H1 (cell line): Measurements from ENCODE around the gene TMEM266. TPM values are rescaled to one million over a fixed set of nuclear protein-coding genes. Genes with fewer than 3 reads are reported as not detected.

Source experiments
- CTCF ChIA-PET: fragments of 300-600 bp; sonication (Branson Sonifier 250); formaldehyde crosslinking; loops from one replicate; lab custom pipeline; 2021; ENCODE audit not compliant: partially characterized antibody; lab: Charles Lee
- POLR2A ChIA-PET: fragments of 300-600 bp; sonication (Branson Sonifier 250); formaldehyde crosslinking; loops from one replicate; lab custom pipeline; 2021; ENCODE audit warnings: inconsistent platforms; ENCODE audit not compliant: partially characterized antibody; lab: Charles Lee
- DNase-seq, 2 experiments: peaks; one replicate each; pipeline versions ENCODE4 v3.0.0 to v3.0.0-alpha.2; 2010 to 2022; ENCODE audit warnings: low spot score in 2 of 2, low read depth in 1 of 2, mixed read lengths in 1 of 2
- FAIRE-seq: peaks from 2 replicates; lab custom pipeline; 2011; peaks lifted over from hg19 to GRCh38; lab: Jason Lieb, UNC
- H2AFZ ChIP-seq: 2 replicates; pipeline ENCODE4 v1.8.1; 2012; ENCODE audit warnings: low read length, inconsistent platforms
- H2AK5ac ChIP-seq: 2 replicates; pipeline ENCODE4 v1.6.1; 2013; ENCODE audit warnings: low read depth, low read length
- H2BK120ac ChIP-seq: replicated peaks from 2 replicates; pipeline ENCODE3; 2013; ENCODE audit warnings: low read depth, low read length, inconsistent platforms
- H2BK12ac ChIP-seq: 2 replicates; pipeline ENCODE4 v1.6.1; 2013; ENCODE audit warnings: low read depth, low read length
- H2BK15ac ChIP-seq: 2 replicates; pipeline ENCODE4 v1.6.1; 2013; ENCODE audit warnings: low read length
- H2BK20ac ChIP-seq: 2 replicates; pipeline ENCODE4 v1.6.1; 2013; ENCODE audit warnings: low read length
- H2BK5ac ChIP-seq: 2 replicates; pipeline ENCODE4 v1.6.1; 2013; ENCODE audit warnings: low read depth, low read length
- H3K14ac ChIP-seq: 2 replicates; pipeline ENCODE4 v1.6.1; 2013; ENCODE audit warnings: inconsistent platforms; ENCODE audit not compliant: insufficient read length
- H3K18ac ChIP-seq: 2 replicates; pipeline ENCODE4 v1.6.1; 2013; ENCODE audit warnings: low read length; ENCODE audit errors: extremely low read depth
- H3K23ac ChIP-seq: 2 replicates; pipeline ENCODE4 v1.6.1; 2013; ENCODE audit warnings: inconsistent platforms; ENCODE audit not compliant: insufficient read length
- H3K23me2 ChIP-seq: 2 replicates; pipeline ENCODE4 v1.6.1; 2013; ENCODE audit warnings: low read depth, low read length
- H3K27ac ChIP-seq: 2 replicates; pipeline ENCODE4 v1.6.1; 2011; ENCODE audit warnings: low read depth, low read length, inconsistent platforms
- H3K27me3 ChIP-seq, 4 experiments: replicated peaks in 1 of 4; 1 replicate in 1 of 4; 2 replicates in 3 of 4; pipeline versions ENCODE4 v1.6.1 to v1.8.1; 2011 to 2013; ENCODE audit warnings: low read length in 3 of 4, mild to moderate bottlenecking in 3 of 4, inconsistent platforms in 2 of 4, mixed read lengths in 2 of 4, moderate library complexity in 1 of 4; ENCODE audit not compliant: control insufficient read depth in 3 of 4, insufficient read depth in 3 of 4; ENCODE audit errors: extremely low read depth in 1 of 4
- H3K36me3 ChIP-seq, 4 experiments: 2 replicates each; pipeline versions ENCODE4 v1.6.1 to v1.8.1; 2011 to 2013; ENCODE audit warnings: mild to moderate bottlenecking in 4 of 4, low read length in 3 of 4, moderate library complexity in 2 of 4, control low read depth in 1 of 4, inconsistent platforms in 1 of 4; ENCODE audit not compliant: insufficient read depth in 4 of 4, control insufficient read depth in 2 of 4
- H3K4ac ChIP-seq: replicated peaks from 2 replicates; pipeline ENCODE3; 2013; ENCODE audit warnings: low read length, low read depth, mixed read lengths, inconsistent platforms; ENCODE audit not compliant: insufficient read length
- H3K4me1 ChIP-seq, 4 experiments: replicated peaks in 1 of 4; 1 replicate in 1 of 4; 2 replicates in 3 of 4; pipeline versions ENCODE4 v1.6.1 to v1.8.1; 2011 to 2013; ENCODE audit warnings: low read length in 3 of 4, inconsistent platforms in 2 of 4, mixed read lengths in 1 of 4; ENCODE audit not compliant: insufficient read depth in 4 of 4, control insufficient read depth in 3 of 4
- H3K4me2 ChIP-seq, 2 experiments: 2 replicates each; pipeline versions ENCODE4 v1.6.1 to v1.8.1; 2011 to 2013; ENCODE audit warnings: low read depth in 2 of 2, low read length in 2 of 2, control low read depth in 1 of 2, inconsistent platforms in 1 of 2, mild to moderate bottlenecking in 1 of 2; ENCODE audit not compliant: insufficient read depth in 1 of 2
- H3K4me3 ChIP-seq, 4 experiments: fragments of 200-600, 300-600 bp in 1 of 4; sonication (generic), shearing (Covaris generic), sonication (Bioruptor Twin) in 1 of 4; 2 replicates each; pipeline versions ENCODE4 v1.5.1 to v1.8.1; 2011 to 2016; ENCODE audit warnings: low read length in 4 of 4, low read depth in 3 of 4, control low read depth in 2 of 4, inconsistent platforms in 2 of 4, mild to moderate bottlenecking in 2 of 4, mixed read lengths in 1 of 4, moderate library complexity in 1 of 4; ENCODE audit not compliant: insufficient read depth in 2 of 4; ENCODE audit errors: extremely low read depth in 1 of 4
- H3K56ac ChIP-seq: replicated peaks from 2 replicates; pipeline ENCODE3; 2013; ENCODE audit warnings: low read depth, mild to moderate bottlenecking, mixed read lengths, low read length, inconsistent platforms; ENCODE audit not compliant: insufficient read length
- H3K79me1 ChIP-seq: 2 replicates; pipeline ENCODE4 v1.6.1; 2013; ENCODE audit warnings: low read depth, low read length, control low read depth
- H3K79me2 ChIP-seq, 2 experiments: 2 replicates each; pipeline versions ENCODE4 v1.6.1 to v1.8.1; 2012 to 2013; ENCODE audit warnings: low read length in 2 of 2, mild to moderate bottlenecking in 2 of 2, inconsistent platforms in 1 of 2; ENCODE audit not compliant: insufficient read depth in 2 of 2, control insufficient read depth in 1 of 2
- H3K9ac ChIP-seq, 4 experiments: replicated peaks in 1 of 4; 1 replicate in 1 of 4; 2 replicates in 3 of 4; pipeline versions ENCODE4 v1.6.1 to v1.8.1; 2011 to 2013; ENCODE audit warnings: low read depth in 3 of 4, low read length in 3 of 4, control low read depth in 2 of 4, mild to moderate bottlenecking in 2 of 4, moderate library complexity in 2 of 4, inconsistent platforms in 1 of 4; ENCODE audit errors: extremely low read depth in 1 of 4
- H3K9me3 ChIP-seq, 2 experiments: 2 replicates each; pipeline versions ENCODE4 v1.6.1 to v1.8.1; 2012 to 2013; ENCODE audit warnings: mild to moderate bottlenecking in 2 of 2, moderate library complexity in 2 of 2, control low read depth in 1 of 2, inconsistent platforms in 1 of 2, low read depth in 1 of 2, low read length in 1 of 2, mixed read lengths in 1 of 2; ENCODE audit not compliant: insufficient read depth in 2 of 2
- H4K20me1 ChIP-seq, 2 experiments: replicated peaks in 1 of 2; 2 replicates each; pipeline versions ENCODE3 to v1.8.1; 2011 to 2013; ENCODE audit warnings: inconsistent platforms in 2 of 2, low read length in 2 of 2, mild to moderate bottlenecking in 1 of 2; ENCODE audit not compliant: insufficient read depth in 2 of 2, control insufficient read depth in 1 of 2
- H4K5ac ChIP-seq: 2 replicates; pipeline ENCODE4 v1.6.1; 2013; ENCODE audit warnings: low read length, low read depth, mixed read lengths, inconsistent platforms; ENCODE audit not compliant: insufficient read length
- H4K8ac ChIP-seq: 2 replicates; pipeline ENCODE4 v1.8.0; 2013; ENCODE audit warnings: mild to moderate bottlenecking, moderate library complexity, low read length, inconsistent platforms; ENCODE audit not compliant: insufficient read depth; ENCODE audit errors: extremely low read depth
- H4K91ac ChIP-seq: replicated peaks from 2 replicates; pipeline ENCODE3; 2013; ENCODE audit warnings: low read length, mixed read lengths, inconsistent platforms; ENCODE audit not compliant: insufficient read length
- ATF2 ChIP-seq: IDR thresholded peaks from 2 replicates; pipeline ENCODE4 v1.6.1; 2012; ENCODE audit warnings: low read length, inconsistent platforms
- BRCA1 ChIP-seq: IDR thresholded peaks from 2 replicates; pipeline ENCODE4 v1.6.1; 2012; ENCODE audit warnings: low read depth, low read length, improper control_type of control experiment
- CEBPB ChIP-seq: IDR thresholded peaks from 2 replicates; pipeline ENCODE4 v1.6.1; 2012; ENCODE audit warnings: low read depth, low read length
- CHD2 ChIP-seq: IDR thresholded peaks from 2 replicates; pipeline ENCODE4 v1.6.1; 2012; ENCODE audit warnings: low read length, improper control_type of control experiment
- HDAC2 ChIP-seq, 2 experiments: fragments of 300-600 bp in 1 of 2; sonication (generic) in 1 of 2; IDR thresholded peaks; 2 replicates each; pipeline ENCODE4 v1.6.1; 2011 to 2012; ENCODE audit warnings: low read depth in 2 of 2, low read length in 2 of 2, mild to moderate bottlenecking in 2 of 2, moderate library complexity in 2 of 2, borderline replicate concordance in 1 of 2, inconsistent platforms in 1 of 2
- JUND ChIP-seq: IDR thresholded peaks from 2 replicates; pipeline ENCODE4 v1.6.1; 2011; ENCODE audit warnings: mild to moderate bottlenecking, improper control_type of control experiment, low read length
- KDM4A ChIP-seq: IDR thresholded peaks from one replicate; pipeline ENCODE4 v1.7.1; 2012; ENCODE audit warnings: low read depth, mild to moderate bottlenecking, moderate library complexity, low read length, inconsistent platforms; ENCODE audit not compliant: severe bottlenecking
- KDM5A ChIP-seq: fragments of 200-600 bp; IDR thresholded peaks from 2 replicates; pipeline ENCODE4 v1.7.1; 2012; ENCODE audit warnings: mild to moderate bottlenecking, low read length, inconsistent platforms, mixed read lengths
- NANOG ChIP-seq: IDR thresholded peaks from 2 replicates; pipeline ENCODE4 v1.6.1; 2011; ENCODE audit warnings: low read length, low read depth, mild to moderate bottlenecking, inconsistent platforms; ENCODE audit not compliant: insufficient read depth, poor library complexity, severe bottlenecking
- POU5F1 ChIP-seq: IDR thresholded peaks from 2 replicates; pipeline ENCODE4 v1.6.1; 2011; ENCODE audit warnings: low read depth, mild to moderate bottlenecking, low read length, moderate library complexity
- SP1 ChIP-seq: IDR thresholded peaks from 2 replicates; pipeline ENCODE4 v1.6.1; 2011; ENCODE audit warnings: low read depth, low read length
- SP4 ChIP-seq: IDR thresholded peaks from 2 replicates; pipeline ENCODE4 v1.6.1; 2012; ENCODE audit warnings: low read length, inconsistent platforms
- SRF ChIP-seq: IDR thresholded peaks from 2 replicates; pipeline ENCODE4 v1.6.1; 2011; ENCODE audit warnings: mild to moderate bottlenecking, low read depth, low read length, moderate library complexity
- TBP ChIP-seq: IDR thresholded peaks from 2 replicates; pipeline ENCODE4 v1.6.1; 2011; ENCODE audit warnings: low read depth, low read length, improper control_type of control experiment
- WGBS, 2 experiments: shearing (Covaris generic) in 1 of 2; methylation state at CpG; one replicate each; pipeline versions ENCODE4 v1.1.6 to v1.1.7; 2013 to 2015; ENCODE audit warnings: low lambda C conversion rate in 2 of 2, mixed read lengths in 2 of 2, inconsistent platforms in 1 of 2, low coverage in 1 of 2, missing lambda C conversion rate in 1 of 2; ENCODE audit not compliant: insufficient replicate concordance in 2 of 2, insufficient coverage in 1 of 2, insufficient read length in 1 of 2; ENCODE audit errors: extremely low coverage in 1 of 2, missing lambda C conversion rate in 1 of 2; 5-methylcytosine and 5-hydroxymethylcytosine counted together
- polyA plus RNA-seq, 7 experiments: library from polyadenylated mRNA; depleted of rRNA in 3 of 7; stranded (reverse) in 5 of 7; unstranded in 2 of 7; fragments of >200 nt in 5 of 7; fragments of 200-250 nt in 2 of 7; gene quantifications; 1 replicate in 5 of 7; 2 replicates in 1 of 7; 4 replicates in 1 of 7; pipeline versions ENCODE4 v1.2.1 to v1.2.3, GENCODE V29; 2011 to 2013; ENCODE audit warnings: missing spikeins in 2 of 7, mixed read lengths in 2 of 7
- total RNA-seq: library from RNA; stranded (reverse); fragmentation: NEBNext Ultra II Directional; extraction: Animal tissue kit (Norgen Biotek cat#: 25700); gene quantifications from 2 replicates; pipeline ENCODE4 v1.2.1, GENCODE V29; 2021

TMEM266 gene
- total and polyA plus RNA-seq, 2 of the 8 experiments (the other 6 are each of a cell fraction or from before 2014, with no cell fraction given) = 2.6 TPM

- no peak overlapping the region for H4K8ac ChIP-seq
- TF ChIP-seq CHD2 = no peak
- no peak for TF ChIP-seq ATF2
- TF ChIP-seq SP4 = no peak
- no peak for TF ChIP-seq NANOG
- no peak for TF ChIP-seq POU5F1
- no peak for TF ChIP-seq HDAC2 (IDR thresholded peaks at IDR 0.05; ENCODE audit: borderline replicate concordance in 1 of 2, low read depth in 2 of 2, low read length in 2 of 2)
- no peak for TF ChIP-seq TBP
- no peak for TF ChIP-seq KDM4A
- TF ChIP-seq CEBPB = no peak
- TF ChIP-seq SRF = no peak
- TF ChIP-seq BRCA1 = no peak
- no peak for TF ChIP-seq JUND
- no peak for TF ChIP-seq SP1
- TF ChIP-seq KDM5A = no peak
These were observed 68.1 kb downstream of the TMEM266 start for GRCh38 chr15:76127880-76128279.

More at GRCh38 chr15:76127880-76128279, 68.1 kb downstream of the TMEM266 start:
- no peak overlapping the region for H3K4me3 ChIP-seq
- H2AK5ac ChIP-seq = no peak overlapping the region
- H4K20me1 ChIP-seq = no peaks in the 10 kb centered on the region
- no peak overlapping the region for H2AFZ ChIP-seq
- H3K27ac ChIP-seq = no peak overlapping the region
- no peak overlapping the region for H3K14ac ChIP-seq
- H3K36me3 ChIP-seq = no peaks in the 10 kb centered on the region
- CTCF ChIA-PET = interaction anchor here (0.6 to 7.8 kb wide), 7 partner anchors 12 to 199 kb away, joined by 3 to 47 read pairs (median 3); no protein-coding TSS in a partner anchor
- no peaks in the 10 kb centered on the region for H3K23me2 ChIP-seq
- no peak overlapping the region for H2BK15ac ChIP-seq
- DNase-seq (no peak), FAIRE-seq (no peak)
- H3K9ac ChIP-seq = no peak overlapping the region
- no peaks in the 10 kb centered on the region for H3K27me3 ChIP-seq
- no peaks in the 10 kb centered on the region for H3K79me1 ChIP-seq
- H3K4me1 ChIP-seq = 0 out of 7 replicates have a peak, but pooled peaks cover 0 to 2% (median 0%) of the 10 kb centered on the region in 4 experiments
- H2BK5ac ChIP-seq = no peak overlapping the region
- no peaks in the 10 kb centered on the region for H3K9me3 ChIP-seq
- H3K56ac ChIP-seq = no peak overlapping the region
- no peak overlapping the region for H3K23ac ChIP-seq
- H2BK20ac ChIP-seq = no peak overlapping the region
- POLR2A ChIA-PET = no interaction called here
- 78% methylated on average over 4 of the region's 4 CpGs; no CpG with 5 or more reads in 1 of the 2 experiments for WGBS, 2 experiments
- no peak overlapping the region for H2BK120ac ChIP-seq
- no peak overlapping the region for H2BK12ac ChIP-seq
- H3K4ac ChIP-seq = no peak overlapping the region
- H4K91ac ChIP-seq = no peak overlapping the region
- no peaks in the 10 kb centered on the region for H3K79me2 ChIP-seq
- no peak overlapping the region for H3K4me2 ChIP-seq
- H3K18ac ChIP-seq = no peak overlapping the region
- no peak overlapping the region for H4K5ac ChIP-seq
